ENCODE data around the gene MRPL33. TPM values are rescaled to one million over a fixed set of nuclear protein-coding genes. Genes with fewer than 3 reads are reported as not detected.

Gene MRPL33
- total and polyA plus RNA-seq, 2 of the 13 experiments (the other 11 are each of a cell fraction or from before 2014, with no cell fraction given), result 69.7 to 218 TPM

GRCh38 chr2:27771548-27772335 lies at the start of gene MRPL33 (continued):
- TF ChIP-seq ZBTB46 (CRISPR knock-in tag; IDR thresholded peaks at IDR 0.05; ENCODE audit: borderline replicate concordance) (no peak), GMEB1 (CRISPR knock-in tag; IDR thresholded peaks at IDR 0.05; ENCODE audit: borderline replicate concordance) (peak; percentile 77; the same call in 1 of the 2 replicates), ZNF550 (CRISPR knock-in tag; IDR thresholded peaks at IDR 0.05; ENCODE audit: borderline replicate concordance) (0 out of 2 replicates have a peak, but pooled peaks have one; percentile 35), TCF7 (IDR thresholded peaks at IDR 0.05; ENCODE audit: low read depth) (no peak), ZNF841 (CRISPR knock-in tag; IDR thresholded peaks at IDR 0.05; ENCODE audit: borderline replicate concordance) (no peak), MAFG (CRISPR knock-in tag; IDR thresholded peaks at IDR 0.05) (no peak), IRF9 (CRISPR knock-in tag; IDR thresholded peaks at IDR 0.05; ENCODE audit: borderline replicate concordance) (peak; percentile 63; the same call in 1 of the 2 replicates), ZNF614 (CRISPR knock-in tag; IDR thresholded peaks at IDR 0.05; ENCODE audit: borderline replicate concordance) (peak; percentile 94; the same call in 1 of the 2 replicates), FOXJ3 (CRISPR knock-in tag; IDR thresholded peaks at IDR 0.05; ENCODE audit: borderline replicate concordance) (peak; percentile 83; the same call in 1 of the 2 replicates), ZBTB43 (CRISPR knock-in tag; conservative IDR thresholded peaks at IDR 0.05) (peak; percentile 64; the same call in 1 of the 2 replicates), MXD4 (CRISPR knock-in tag; IDR thresholded peaks at IDR 0.05) (peak; percentile 83), HMGXB3 (CRISPR knock-in tag; IDR thresholded peaks at IDR 0.05; ENCODE audit: borderline replicate concordance) (peak; percentile 86; the same call in 1 of the 2 replicates), NFKBIZ (CRISPR knock-in tag; IDR thresholded peaks at IDR 0.05) (peak; percentile 76; the same call in 1 of the 2 replicates), GABPB1 (CRISPR knock-in tag; IDR thresholded peaks at IDR 0.05) (peak; percentile 100), FOXA1 (IDR thresholded peaks at IDR 0.05) (no peak), FOXA1 (CRISPR knock-in tag; IDR thresholded peaks at IDR 0.05) (peak; percentile 45), MTA3 (CRISPR knock-in tag; IDR thresholded peaks at IDR 0.05) (no peak)
